Measurements from ENCODE around the gene NREP. TPM values are rescaled to one million over a fixed set of nuclear protein-coding genes. Genes with fewer than 3 reads are reported as not detected.

The NREP gene
- total RNA-seq, 4 donors from 2014 or later, result 6.0 to 42.0 (median 10.2) TPM

- Histone ChIP-seq H3K4me3 (no peak overlapping the region), H3K27ac (peak overlapping the region in 1 of 4 donors; percentile 53), H3K9me3 (no peaks in the 10 kb centered on the region), H3K36me3 (no peaks in the 10 kb centered on the region), H3K4me1 (no peaks in the 10 kb centered on the region), H3K27me3 (no peaks in the 10 kb centered on the region)
- peak; percentile 52 for DNase-seq
- TF ChIP-seq CTCF (IDR thresholded peaks at IDR 0.05), result no peak
- peak in 1 of 3 donors; percentile 29 for TF ChIP-seq POLR2AphosphoS5 (IDR thresholded peaks at IDR 0.05)
- no peak for TF ChIP-seq POLR2A (IDR thresholded peaks at IDR 0.05)
- no peak for TF ChIP-seq EP300 (IDR thresholded peaks at IDR 0.05; ENCODE audit: low read depth)
- 52 to 53% methylated on average over 2 to 6 of the region's 6 CpGs for WGBS, 2 donors (ENCODE audit: low coverage in 1 of 2)
- intact Hi-C loops (cut with DNase I; ENCODE audit: low total_unique reads) (no loop called here), in situ Hi-C loops (cut with MboI; ENCODE audit: low pct_ligation_motif_present in 1 of 4, low pct_unique_long_range_greater_than_20kb in 1 of 4, low sequenced_read_pairs in 3 of 4) (no loop called here)
These were observed 57.0 kb downstream of the NREP start for GRCh38 chr5:111699976-111700375.

- Histone ChIP-seq H3K36me3 (no peaks in the 10 kb centered on the region), H3K4me1 (no peaks in the 10 kb centered on the region), H3K4me3 (no peak overlapping the region), H3K9me3 (no peaks in the 10 kb centered on the region), H3K27ac (peak overlapping the region in 1 of 4 donors; percentile 53), H3K27me3 (no peaks in the 10 kb centered on the region)
- intact Hi-C loops (cut with DNase I; ENCODE audit: low total_unique reads), result no loop called here
- DNase-seq, result no peak
- TF ChIP-seq EP300 (IDR thresholded peaks at IDR 0.05; ENCODE audit: low read depth) (no peak), POLR2A (IDR thresholded peaks at IDR 0.05) (no peak), POLR2AphosphoS5 (IDR thresholded peaks at IDR 0.05) (no peak), CTCF (IDR thresholded peaks at IDR 0.05) (no peak)
- in situ Hi-C loops (cut with MboI; ENCODE audit: low pct_ligation_motif_present in 1 of 4, low pct_unique_long_range_greater_than_20kb in 1 of 4, low sequenced_read_pairs in 3 of 4), result no loop called here
- 60 to 73% methylated on average over 1 of the region's 1 CpG for WGBS, 2 donors (ENCODE audit: low coverage in 1 of 2)
These were observed 57.7 kb downstream of the NREP start for GRCh38 chr5:111699324-111699723.

GRCh38 chr5:111697881-111698757, 58.9 kb downstream of the NREP start:
- 75 to 90% methylated on average over 6 of the region's 6 CpGs for WGBS, 2 donors (ENCODE audit: low coverage in 1 of 2)
- H3K9me3 ChIP-seq, result no peaks in the 10 kb centered on the region
- intact Hi-C loops (cut with DNase I; ENCODE audit: low total_unique reads) (no loop called here), in situ Hi-C loops (cut with MboI; ENCODE audit: low pct_ligation_motif_present in 1 of 4, low pct_unique_long_range_greater_than_20kb in 1 of 4, low sequenced_read_pairs in 3 of 4) (no loop called here)
- TF ChIP-seq POLR2AphosphoS5 (IDR thresholded peaks at IDR 0.05) (no peak), EP300 (IDR thresholded peaks at IDR 0.05; ENCODE audit: low read depth) (no peak), CTCF (IDR thresholded peaks at IDR 0.05) (no peak), POLR2A (IDR thresholded peaks at IDR 0.05) (no peak)
- no peak for DNase-seq
- no peak overlapping the region for H3K4me3 ChIP-seq
- H3K4me1 ChIP-seq, result no peaks in the 10 kb centered on the region
- H3K27me3 ChIP-seq, result no peaks in the 10 kb centered on the region
- no peaks in the 10 kb centered on the region for H3K36me3 ChIP-seq
- no peak overlapping the region for H3K27ac ChIP-seq

- intact Hi-C loops (cut with DNase I; ENCODE audit: low total_unique reads), result no loop called here
- H3K27ac ChIP-seq, result no peak overlapping the region
- H3K36me3 ChIP-seq, result no peaks in the 10 kb centered on the region
- no peaks in the 10 kb centered on the region for H3K4me1 ChIP-seq
- WGBS, 2 donors (ENCODE audit: low coverage in 1 of 2), result 47 to 63% methylated on average over 6 of the region's 6 CpGs
- H3K9me3 ChIP-seq, result no peaks in the 10 kb centered on the region
- in situ Hi-C loops (cut with MboI; ENCODE audit: low pct_ligation_motif_present in 1 of 4, low pct_unique_long_range_greater_than_20kb in 1 of 4, low sequenced_read_pairs in 3 of 4), result no loop called here
- DNase-seq, result no peak
- no peaks in the 10 kb centered on the region for H3K27me3 ChIP-seq
- H3K4me3 ChIP-seq, result no peak overlapping the region
- TF ChIP-seq EP300 (IDR thresholded peaks at IDR 0.05; ENCODE audit: low read depth) (no peak), POLR2A (IDR thresholded peaks at IDR 0.05) (no peak), POLR2AphosphoS5 (IDR thresholded peaks at IDR 0.05) (no peak), CTCF (IDR thresholded peaks at IDR 0.05) (no peak)
These were observed 59.8 kb downstream of the NREP start for GRCh38 chr5:111697215-111697614.
